SK-N-MC (cell line): ENCODE results near the gene ORAI2.

ENCODE experiments used
- EZH2 ChIP-seq: fragments of 200-600 bp; sonication (generic); IDR thresholded peaks from one replicate; pipeline ENCODE4 v1.6.1; 2017; ENCODE audit warnings: antibody characterized with exemption
- POLR2AphosphoS5 ChIP-seq: IDR thresholded peaks from 2 replicates; pipeline ENCODE4 v1.6.1; 2012; ENCODE audit warnings: mild to moderate bottlenecking, low read depth, low read length, borderline replicate concordance

GRCh38 chr7:102471791-102472125, 38.4 kb downstream of the ORAI2 start:
- no peak for TF ChIP-seq EZH2
- TF ChIP-seq POLR2AphosphoS5: no peak; the same call in 1 of the 2 replicates
